ENCODE results near the gene PACRG.

DNA sequence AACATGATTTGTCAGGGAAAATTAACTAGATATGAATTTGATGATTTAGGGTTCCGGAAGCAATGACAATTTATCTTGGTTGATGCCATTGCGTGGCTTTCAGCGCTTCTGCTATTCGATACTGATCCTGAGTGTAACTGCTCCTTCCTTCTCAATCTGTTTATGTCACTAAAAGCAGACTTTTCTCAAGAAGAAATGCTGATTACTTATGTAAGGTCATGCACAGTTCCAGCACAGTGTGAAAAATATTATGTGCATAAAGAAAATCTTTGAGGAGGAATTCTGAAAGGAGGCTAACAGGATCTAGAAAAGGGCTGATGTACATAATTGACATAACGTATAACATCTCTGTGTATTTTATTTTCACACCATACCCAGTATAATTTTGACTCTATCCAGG, 336.6 kb downstream of the PACRG start:
- TF ChIP-seq, protein P1, sequence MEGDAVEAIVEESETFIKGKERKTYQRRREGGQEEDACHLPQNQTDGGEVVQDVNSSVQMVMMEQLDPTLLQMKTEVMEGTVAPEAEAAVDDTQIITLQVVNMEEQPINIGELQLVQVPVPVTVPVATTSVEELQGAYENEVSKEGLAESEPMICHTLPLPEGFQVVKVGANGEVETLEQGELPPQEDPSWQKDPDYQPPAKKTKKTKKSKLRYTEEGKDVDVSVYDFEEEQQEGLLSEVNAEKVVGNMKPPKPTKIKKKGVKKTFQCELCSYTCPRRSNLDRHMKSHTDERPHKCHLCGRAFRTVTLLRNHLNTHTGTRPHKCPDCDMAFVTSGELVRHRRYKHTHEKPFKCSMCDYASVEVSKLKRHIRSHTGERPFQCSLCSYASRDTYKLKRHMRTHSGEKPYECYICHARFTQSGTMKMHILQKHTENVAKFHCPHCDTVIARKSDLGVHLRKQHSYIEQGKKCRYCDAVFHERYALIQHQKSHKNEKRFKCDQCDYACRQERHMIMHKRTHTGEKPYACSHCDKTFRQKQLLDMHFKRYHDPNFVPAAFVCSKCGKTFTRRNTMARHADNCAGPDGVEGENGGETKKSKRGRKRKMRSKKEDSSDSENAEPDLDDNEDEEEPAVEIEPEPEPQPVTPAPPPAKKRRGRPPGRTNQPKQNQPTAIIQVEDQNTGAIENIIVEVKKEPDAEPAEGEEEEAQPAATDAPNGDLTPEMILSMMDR (IDR thresholded peaks at IDR 0.05): no peak
- TF ChIP-seq POLR2AphosphoS5 (IDR thresholded peaks at IDR 0.05): no peak
- no peak for TF ChIP-seq POLR2A (IDR thresholded peaks at IDR 0.05)
